ENCODE measurements around the gene RBFA. TPM values are rescaled to one million over a fixed set of nuclear protein-coding genes. Genes with fewer than 3 reads are reported as not detected.

The RBFA gene
- polyA plus RNA-seq, 1 of the 3 experiments (the other 2 are of a cell fraction), result 57.6 TPM

DNA sequence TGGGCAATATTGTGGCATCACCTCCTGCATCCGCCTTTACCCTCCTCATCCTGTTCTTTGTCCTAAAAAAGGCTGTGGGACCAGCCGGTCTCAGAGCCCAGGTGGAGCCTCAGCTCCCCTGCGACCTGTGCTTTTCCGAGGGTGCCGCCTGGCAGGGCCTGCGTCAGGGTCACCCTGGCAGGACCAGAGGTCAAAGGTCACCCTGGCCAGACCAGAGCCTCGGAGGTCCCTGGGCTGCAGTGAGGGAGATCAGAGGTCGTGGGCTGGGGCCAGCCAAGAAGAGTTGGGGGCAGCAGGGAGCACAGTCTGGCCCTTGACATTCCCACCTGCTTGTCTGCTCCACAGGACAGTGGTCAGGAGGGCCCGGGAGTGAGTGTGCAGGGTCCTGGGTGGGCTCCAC is 31.5 kb downstream of the RBFA start:
- Histone ChIP-seq H4K20me1 (ENCODE audit: insufficient read depth) (no peaks in the 10 kb centered on the region), H3K4me1 (ENCODE audit: control insufficient read depth in 1 of 2, insufficient read depth in 2 of 2, low read depth in 1 of 2, low read length in 1 of 2) (no peaks in the 10 kb centered on the region), H3K27ac (ENCODE audit: low read depth in 2 of 2, low read length in 1 of 2) (no peak overlapping the region), H3K4me3 (ENCODE audit: low read depth in 2 of 2, low read length in 1 of 2) (no peak overlapping the region), H3K27me3 (ENCODE audit: insufficient read depth) (no peaks in the 10 kb centered on the region), H3K79me2 (ENCODE audit: insufficient read depth) (no peaks in the 10 kb centered on the region), H3K9ac (no peak overlapping the region), H3K36me3 (replicated peaks in 1 of 2; ENCODE audit: control insufficient read depth in 1 of 2, insufficient read depth in 2 of 2, low read length in 1 of 2) (no peaks in the 10 kb centered on the region), H3K4me2 (no peak overlapping the region), H3F3A (replicated peaks; ENCODE audit: insufficient read depth) (peaks cover 6% of the 10 kb centered on the region), H3K9me2 (no peaks in the 10 kb centered on the region), H2AFZ (ENCODE audit: low read depth) (no peak overlapping the region), H3K9me3 (no peaks in the 10 kb centered on the region)
- no peak for TF ChIP-seq MAX (IDR thresholded peaks at IDR 0.05; ENCODE audit: low read depth)
- TF ChIP-seq JUND (IDR thresholded peaks at IDR 0.05), result no peak
- TF ChIP-seq RXRA (IDR thresholded peaks at IDR 0.05; ENCODE audit: borderline replicate concordance, low read depth), result no peak
- TF ChIP-seq, protein P1, sequence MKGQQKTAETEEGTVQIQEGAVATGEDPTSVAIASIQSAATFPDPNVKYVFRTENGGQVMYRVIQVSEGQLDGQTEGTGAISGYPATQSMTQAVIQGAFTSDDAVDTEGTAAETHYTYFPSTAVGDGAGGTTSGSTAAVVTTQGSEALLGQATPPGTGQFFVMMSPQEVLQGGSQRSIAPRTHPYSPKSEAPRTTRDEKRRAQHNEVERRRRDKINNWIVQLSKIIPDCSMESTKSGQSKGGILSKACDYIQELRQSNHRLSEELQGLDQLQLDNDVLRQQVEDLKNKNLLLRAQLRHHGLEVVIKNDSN (IDR thresholded peaks at IDR 0.05; ENCODE audit: borderline replicate concordance, low read depth), result no peak
- ChIA-PET POLR2A (no interaction called here), CTCF (no interaction called here)
- DNase-seq, result no peak
- WGBS (ENCODE audit: low lambda C conversion rate), result 76% methylated on average over 8 of the region's 9 CpGs

DNA sequence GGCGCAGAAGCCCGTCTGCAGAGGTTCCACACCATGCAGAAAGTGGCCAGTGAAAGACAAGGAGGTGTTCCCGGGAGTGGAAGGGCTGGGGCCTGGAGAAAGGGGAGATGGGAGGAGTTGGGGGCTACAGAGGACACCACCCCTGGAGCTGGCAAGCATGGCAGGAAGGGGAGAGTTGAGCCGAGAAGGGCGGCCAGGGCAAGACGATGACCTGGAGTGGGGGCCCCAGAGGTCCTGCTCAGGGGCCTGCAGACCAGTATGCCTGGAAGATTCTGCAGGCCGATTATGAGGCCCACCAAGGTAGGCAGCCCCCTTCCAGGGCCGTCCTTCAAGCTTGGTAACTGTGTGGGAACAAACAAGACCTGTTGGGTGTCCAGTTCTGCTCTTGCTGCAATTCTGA is 33.1 kb downstream of the RBFA start:
- no peaks in the 10 kb centered on the region for H3K27me3 ChIP-seq (ENCODE audit: insufficient read depth)
- H3K9me2 ChIP-seq, result no peaks in the 10 kb centered on the region
- no peaks in the 10 kb centered on the region for H4K20me1 ChIP-seq (ENCODE audit: insufficient read depth)
- CTCF ChIA-PET, result interaction anchor here (1.1 kb wide), 1 partner anchor 20 kb away, joined by 3 read pairs; no protein-coding TSS in a partner anchor
- H3K4me2 ChIP-seq, result no peak overlapping the region
- H3K27ac ChIP-seq (ENCODE audit: low read depth in 2 of 2, low read length in 1 of 2), result no peak overlapping the region
- H3K4me3 ChIP-seq (ENCODE audit: low read depth in 2 of 2, low read length in 1 of 2), result no peak overlapping the region
- H3K4me1 ChIP-seq (ENCODE audit: control insufficient read depth in 1 of 2, insufficient read depth in 2 of 2, low read depth in 1 of 2, low read length in 1 of 2), result no peaks in the 10 kb centered on the region
- 78% methylated on average over 8 of the region's 8 CpGs for WGBS (ENCODE audit: low lambda C conversion rate)
- peaks cover 6% of the 10 kb centered on the region for H3F3A ChIP-seq (replicated peaks; ENCODE audit: insufficient read depth)
- TF ChIP-seq USF2 (IDR thresholded peaks at IDR 0.05; ENCODE audit: borderline replicate concordance, low read depth, low read length), result no peak
- TF ChIP-seq MAX (IDR thresholded peaks at IDR 0.05; ENCODE audit: low read depth), result no peak
- TF ChIP-seq FOXM1 (IDR thresholded peaks at IDR 0.05; ENCODE audit: low read depth), result no peak
- no peak for TF ChIP-seq NFIC (IDR thresholded peaks at IDR 0.05; ENCODE audit: borderline replicate concordance)
- TF ChIP-seq ZBTB33 (IDR thresholded peaks at IDR 0.05; ENCODE audit: borderline replicate concordance, low read depth), result no peak
- TF ChIP-seq RAD21 (IDR thresholded peaks at IDR 0.05; ENCODE audit: low read length), result no peak
- TF ChIP-seq GATA2 (CRISPR knock-in tag; IDR thresholded peaks at IDR 0.05), result no peak
- TF ChIP-seq CHD2 (IDR thresholded peaks at IDR 0.05; ENCODE audit: low read length, partially characterized antibody), result no peak
- no peak for TF ChIP-seq GABPA (IDR thresholded peaks at IDR 0.05; ENCODE audit: low read depth)
- H3K36me3 ChIP-seq (replicated peaks in 1 of 2; ENCODE audit: control insufficient read depth in 1 of 2, insufficient read depth in 2 of 2, low read length in 1 of 2), result no peaks in the 10 kb centered on the region
- no peak overlapping the region for H3K9ac ChIP-seq
- DNase-seq, result no peak
- no peak overlapping the region for H2AFZ ChIP-seq (ENCODE audit: low read depth)
- POLR2A ChIA-PET, result no interaction called here
- no peaks in the 10 kb centered on the region for H3K79me2 ChIP-seq (ENCODE audit: insufficient read depth)
- H3K9me3 ChIP-seq, result no peaks in the 10 kb centered on the region
